SW480 (cell line): ENCODE measurements around the gene CCSER1.
"Not testable (repeated sequence)": the region's sequence is repeated elsewhere in the genome, so short reads cannot be mapped to it uniquely, and the experiment has no call there.

Experiments used
- DNase-seq: peaks from one replicate; pipeline ENCODE4 v3.0.0-alpha.2; 2016; ENCODE audit warnings: low spot score

Gene CCSER1

DNA sequence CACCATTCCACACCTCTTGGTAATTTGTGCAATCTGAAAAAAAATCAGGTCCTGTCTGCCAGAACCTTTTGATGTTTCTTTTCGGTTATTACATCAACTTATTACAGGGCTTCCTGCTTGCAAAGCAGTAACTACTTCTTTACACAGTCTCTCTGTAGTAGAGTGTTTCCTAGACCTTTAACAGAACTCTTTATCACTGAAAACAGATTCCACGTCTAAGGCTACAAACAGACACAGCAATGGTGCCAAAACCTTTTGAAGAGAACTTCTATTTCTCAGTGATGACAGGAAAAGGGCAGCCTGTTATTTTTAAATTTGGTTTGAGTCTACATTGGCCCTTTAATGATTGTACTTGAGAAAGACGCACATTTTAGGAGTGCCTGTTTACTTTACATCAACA, 1463.1 kb downstream of the CCSER1 start:
- no peak for DNase-seq

DNA sequence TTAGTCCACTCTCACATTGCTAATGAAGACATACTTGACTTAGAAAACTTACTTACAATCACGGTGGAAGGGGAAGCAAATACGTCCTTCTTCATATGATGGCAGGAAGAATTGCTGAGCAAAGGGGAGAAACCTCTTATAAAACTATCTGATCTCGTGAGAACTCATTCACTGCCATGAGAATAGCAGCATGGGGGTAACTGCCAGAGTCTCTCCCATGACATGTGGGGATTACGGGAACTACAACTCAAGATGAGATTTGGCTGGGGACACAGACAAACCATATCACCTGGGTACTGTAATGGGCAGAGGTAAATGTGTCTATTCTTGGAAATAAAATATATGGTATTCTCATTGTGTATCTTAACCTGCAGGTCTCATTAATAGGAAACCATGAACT, 1464.9 kb downstream of the CCSER1 start:
- DNase-seq, result no peak

GRCh38 chr4:91596718-91597117, 1469.5 kb downstream of the CCSER1 start:
- DNase-seq, result no peak

DNA sequence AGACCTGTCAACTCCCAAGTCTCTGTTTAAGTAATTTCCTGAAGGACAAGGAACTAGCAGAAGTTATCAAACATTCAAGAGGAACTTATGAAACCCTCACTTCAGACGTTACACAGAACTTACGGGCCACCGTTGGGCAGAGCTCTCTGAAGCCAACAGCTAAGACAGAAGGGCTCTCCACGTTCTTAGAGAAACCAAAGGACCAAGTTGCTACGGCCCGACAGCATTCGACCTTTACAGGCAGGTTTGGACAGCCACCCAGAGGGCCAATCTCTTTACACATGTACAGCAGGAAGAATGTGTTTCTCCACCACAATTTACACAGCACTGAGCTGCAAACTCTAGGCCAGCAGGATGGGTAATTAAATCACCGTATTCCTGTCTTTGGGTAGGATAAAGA, 1471.5 kb downstream of the CCSER1 start:
- no peak for DNase-seq

DNA sequence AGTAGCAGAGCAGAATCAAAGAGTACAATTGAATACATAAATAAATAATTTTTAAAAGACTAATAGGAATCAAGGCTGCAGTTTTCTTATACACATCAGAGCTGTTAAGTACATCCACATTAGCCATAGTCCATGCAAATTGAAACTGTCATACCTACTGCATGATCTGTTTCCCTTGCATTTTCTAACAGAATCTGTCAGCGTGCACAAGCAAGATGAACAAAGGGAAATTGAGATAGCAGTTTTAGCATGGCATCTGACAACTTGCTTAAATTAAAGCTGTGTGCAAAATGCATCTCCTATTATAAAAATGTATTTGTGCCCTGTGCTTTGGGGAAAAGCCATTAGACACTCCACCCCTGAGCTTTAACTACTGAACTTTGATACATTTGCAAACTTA, 1473.1 kb downstream of the CCSER1 start:
- DNase-seq, result no peak

- DNase-seq, result no peak
Observed at GRCh38 chr4:91601401-91601800, 1474.2 kb downstream of the CCSER1 start.

DNA sequence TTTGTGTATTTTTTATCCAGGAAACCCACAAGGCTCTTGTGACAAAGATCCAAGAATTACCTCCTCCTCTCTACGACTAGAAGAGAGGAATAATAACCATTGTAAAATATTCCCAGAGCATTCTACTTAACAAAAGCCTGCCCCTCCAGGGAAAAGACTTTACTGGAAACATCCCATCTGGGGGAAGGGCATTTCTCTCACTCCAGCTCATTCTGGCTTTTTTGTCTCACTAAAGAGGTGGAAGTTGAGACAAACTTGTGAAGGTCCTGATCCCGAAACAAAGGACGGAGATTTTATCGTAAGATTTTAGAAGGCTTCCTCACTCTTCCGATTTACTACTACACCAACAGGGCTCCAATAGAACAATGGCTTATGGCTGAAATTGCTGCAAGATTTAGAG, 1484.6 kb downstream of the CCSER1 start:
- no peak for DNase-seq

GRCh38 chr4:91620952-91621351, 1493.8 kb downstream of the CCSER1 start:
- no peak for DNase-seq

- DNase-seq, result no peak
Observed at GRCh38 chr4:91621446-91621845, 1494.3 kb downstream of the CCSER1 start.

GRCh38 chr4:91622925-91623602, 1495.9 kb downstream of the CCSER1 start:
- DNase-seq, result no peak

GRCh38 chr4:91623603-91623967, 1496.4 kb downstream of the CCSER1 start:
- not testable (repeated sequence) for DNase-seq

DNA sequence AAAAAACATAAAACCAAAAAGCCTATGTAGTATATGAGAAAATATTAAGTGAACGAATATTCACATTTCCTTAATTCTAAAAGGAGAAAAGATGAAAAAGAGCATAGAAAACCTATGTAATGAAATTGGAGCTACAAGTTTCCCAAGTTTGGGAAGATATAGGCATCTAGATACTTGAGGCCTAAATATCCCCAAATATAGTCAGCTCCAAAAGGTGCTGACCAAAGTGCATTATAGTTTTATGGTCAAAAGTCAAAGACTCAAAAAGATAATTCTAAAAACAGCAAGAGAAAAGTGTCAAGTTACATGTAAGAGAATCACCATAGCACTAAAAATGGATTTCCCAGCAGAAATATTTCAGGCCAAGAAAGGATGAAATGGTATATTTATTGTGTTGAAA, 1502.9 kb downstream of the CCSER1 start:
- DNase-seq, result no peak

DNA sequence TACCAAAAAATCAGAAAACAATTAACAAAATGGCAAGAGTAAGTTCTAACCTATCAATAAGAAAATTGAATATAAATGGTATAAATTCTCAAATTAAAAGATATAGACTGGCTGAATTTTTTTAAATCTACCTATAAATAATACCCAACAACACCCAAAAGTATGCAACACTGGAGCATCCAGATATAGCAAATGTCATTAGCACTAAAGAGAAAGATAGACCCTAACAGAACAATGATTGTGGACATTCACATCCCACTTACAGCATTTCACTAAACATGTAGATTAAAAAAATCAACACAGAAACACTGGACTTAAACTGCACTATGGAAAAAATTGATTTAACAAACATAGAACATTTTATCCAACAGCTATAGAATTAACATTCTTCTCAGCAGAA, 1503.6 kb downstream of the CCSER1 start:
- no peak for DNase-seq

- no peak for DNase-seq
Observed at GRCh38 chr4:91631335-91631734, 1504.1 kb downstream of the CCSER1 start.

DNA sequence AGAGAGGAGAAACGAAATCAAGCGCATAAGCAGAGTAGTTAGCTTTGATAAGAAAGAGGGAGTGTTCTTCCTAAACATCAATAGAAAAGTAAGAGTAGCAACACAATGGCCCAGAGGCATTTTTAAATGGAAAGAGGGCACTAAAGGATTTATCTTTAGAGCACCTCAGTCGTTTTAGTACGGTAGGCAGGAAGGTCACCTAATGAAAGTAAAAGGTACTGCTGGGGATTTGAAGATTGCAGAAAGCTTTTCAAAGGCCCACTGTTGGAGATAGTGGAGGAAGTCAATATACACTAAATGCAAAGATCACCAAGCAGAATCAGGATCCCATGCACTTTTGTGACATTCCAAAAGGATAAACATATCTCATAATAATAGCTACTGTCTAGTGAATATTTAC, 1508.9 kb downstream of the CCSER1 start:
- no peak for DNase-seq
